ENCODE measurements around the gene TMEM35B. TPM values are rescaled to one million over a fixed set of nuclear protein-coding genes. Genes with fewer than 3 reads are reported as not detected.

The TMEM35B gene
- total and polyA plus RNA-seq, 2 donors (not counting 1 experiment from before 2014, with no cell fraction given): 36.0 to 45.0 TPM

DNA sequence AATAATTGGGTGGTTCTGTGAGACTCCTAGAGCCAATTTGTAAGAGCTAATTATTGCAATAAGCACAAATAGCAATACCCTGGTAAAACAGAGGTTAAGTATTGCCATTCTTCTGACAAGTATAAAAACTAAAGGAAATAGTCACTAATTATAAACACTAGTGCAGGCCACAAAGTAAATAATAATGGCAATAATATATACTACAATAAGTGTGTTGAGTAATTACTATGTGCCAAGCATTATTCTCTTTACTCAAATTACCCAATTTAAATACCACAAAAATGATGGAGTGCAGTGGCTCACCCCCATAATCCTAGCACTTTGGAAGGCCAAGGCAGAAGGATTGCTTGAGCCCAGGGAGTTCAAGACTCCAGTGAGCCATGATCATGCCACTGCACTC lies 31.3 kb upstream of the TMEM35B start:
- no peaks in the 10 kb centered on the region for H3K9me3 ChIP-seq (ENCODE audit: control insufficient read depth, insufficient read depth, low read depth, low read length)
- TF ChIP-seq, protein P1, sequence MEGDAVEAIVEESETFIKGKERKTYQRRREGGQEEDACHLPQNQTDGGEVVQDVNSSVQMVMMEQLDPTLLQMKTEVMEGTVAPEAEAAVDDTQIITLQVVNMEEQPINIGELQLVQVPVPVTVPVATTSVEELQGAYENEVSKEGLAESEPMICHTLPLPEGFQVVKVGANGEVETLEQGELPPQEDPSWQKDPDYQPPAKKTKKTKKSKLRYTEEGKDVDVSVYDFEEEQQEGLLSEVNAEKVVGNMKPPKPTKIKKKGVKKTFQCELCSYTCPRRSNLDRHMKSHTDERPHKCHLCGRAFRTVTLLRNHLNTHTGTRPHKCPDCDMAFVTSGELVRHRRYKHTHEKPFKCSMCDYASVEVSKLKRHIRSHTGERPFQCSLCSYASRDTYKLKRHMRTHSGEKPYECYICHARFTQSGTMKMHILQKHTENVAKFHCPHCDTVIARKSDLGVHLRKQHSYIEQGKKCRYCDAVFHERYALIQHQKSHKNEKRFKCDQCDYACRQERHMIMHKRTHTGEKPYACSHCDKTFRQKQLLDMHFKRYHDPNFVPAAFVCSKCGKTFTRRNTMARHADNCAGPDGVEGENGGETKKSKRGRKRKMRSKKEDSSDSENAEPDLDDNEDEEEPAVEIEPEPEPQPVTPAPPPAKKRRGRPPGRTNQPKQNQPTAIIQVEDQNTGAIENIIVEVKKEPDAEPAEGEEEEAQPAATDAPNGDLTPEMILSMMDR (conservative IDR thresholded peaks at IDR 0.05 in 1 of 2, IDR thresholded peaks at IDR 0.05 in 1 of 2; ENCODE audit: low read depth in 1 of 2, low read length in 2 of 2): no peak
- no peak for TF ChIP-seq EZH2 (IDR thresholded peaks at IDR 0.05; ENCODE audit: low read length, missing control alignments)

DNA sequence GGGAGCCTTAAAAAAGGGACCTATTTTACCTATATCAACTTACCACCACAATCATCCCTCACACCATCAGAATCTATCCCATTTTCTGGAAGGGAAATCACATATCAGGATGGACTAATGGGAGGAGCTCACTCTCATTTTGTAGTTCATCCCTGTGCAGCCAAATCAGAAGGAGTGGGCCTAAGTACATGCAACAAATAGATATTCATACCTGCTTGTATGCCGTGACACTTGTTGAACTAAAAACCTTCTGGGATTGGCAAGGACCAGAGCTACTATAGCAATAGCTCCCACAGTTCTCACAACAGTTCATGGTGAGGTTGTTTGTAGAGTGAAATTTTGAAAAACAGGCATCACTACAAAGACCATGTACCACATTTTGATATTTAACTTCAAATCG lies 29.3 kb upstream of the TMEM35B start:
- Histone ChIP-seq H3K9ac (ENCODE audit: insufficient read depth, low read length) (no peak overlapping the region), H3K36me3 (ENCODE audit: control insufficient read depth, insufficient read depth, low read length) (peaks cover 4% of the 10 kb centered on the region), H3K27me3 (ENCODE audit: control insufficient read depth, insufficient read depth, low read length) (no peaks in the 10 kb centered on the region), H3K4me2 (ENCODE audit: extremely low read depth, insufficient read depth, low read length) (no peak overlapping the region), H4K20me1 (ENCODE audit: control insufficient read depth, extremely low read depth, insufficient read depth, low read length) (no peaks in the 10 kb centered on the region), H3K79me2 (ENCODE audit: control insufficient read depth, insufficient read depth, low read length) (no peaks in the 10 kb centered on the region), H3K4me3 (replicated peaks in 1 of 4; ENCODE audit: control extremely low read depth in 1 of 4, insufficient read depth in 1 of 4, low read depth in 3 of 4, low read length in 4 of 4) (no peak overlapping the region), H2AFZ (ENCODE audit: low read length) (no peak overlapping the region), H3K27ac (ENCODE audit: insufficient read depth, low read length) (no peak overlapping the region), H3K9me3 (ENCODE audit: control insufficient read depth, insufficient read depth, low read depth, low read length) (no peaks in the 10 kb centered on the region), H3K4me1 (ENCODE audit: control insufficient read depth, extremely low read depth, insufficient read depth, low read length) (no peaks in the 10 kb centered on the region)
- DNase-seq (ENCODE audit: low read depth in 2 of 2): no peak
- no peak for TF ChIP-seq EZH2 (IDR thresholded peaks at IDR 0.05; ENCODE audit: low read length, missing control alignments)
- TF ChIP-seq, protein P1 (conservative IDR thresholded peaks at IDR 0.05 in 1 of 2, IDR thresholded peaks at IDR 0.05 in 1 of 2; ENCODE audit: low read depth in 1 of 2, low read length in 2 of 2): no peak

More for the DNA sequence above, 31.3 kb upstream of the TMEM35B start:
- Histone ChIP-seq H3K4me1 (ENCODE audit: control insufficient read depth, extremely low read depth, insufficient read depth, low read length) (no peaks in the 10 kb centered on the region), H4K20me1 (ENCODE audit: control insufficient read depth, extremely low read depth, insufficient read depth, low read length) (no peaks in the 10 kb centered on the region), H3K9ac (ENCODE audit: insufficient read depth, low read length) (no peak overlapping the region), H2AFZ (ENCODE audit: low read length) (no peak overlapping the region), H3K79me2 (ENCODE audit: control insufficient read depth, insufficient read depth, low read length) (no peaks in the 10 kb centered on the region), H3K27ac (ENCODE audit: insufficient read depth, low read length) (no peak overlapping the region), H3K27me3 (ENCODE audit: control insufficient read depth, insufficient read depth, low read length) (no peaks in the 10 kb centered on the region), H3K4me2 (ENCODE audit: extremely low read depth, insufficient read depth, low read length) (no peak overlapping the region), H3K4me3 (replicated peaks in 1 of 4; ENCODE audit: control extremely low read depth in 1 of 4, insufficient read depth in 1 of 4, low read depth in 3 of 4, low read length in 4 of 4) (no peak overlapping the region), H3K36me3 (ENCODE audit: control insufficient read depth, insufficient read depth, low read length) (peaks cover 3% of the 10 kb centered on the region)
- no peak for DNase-seq (ENCODE audit: low read depth in 2 of 2)

DNA sequence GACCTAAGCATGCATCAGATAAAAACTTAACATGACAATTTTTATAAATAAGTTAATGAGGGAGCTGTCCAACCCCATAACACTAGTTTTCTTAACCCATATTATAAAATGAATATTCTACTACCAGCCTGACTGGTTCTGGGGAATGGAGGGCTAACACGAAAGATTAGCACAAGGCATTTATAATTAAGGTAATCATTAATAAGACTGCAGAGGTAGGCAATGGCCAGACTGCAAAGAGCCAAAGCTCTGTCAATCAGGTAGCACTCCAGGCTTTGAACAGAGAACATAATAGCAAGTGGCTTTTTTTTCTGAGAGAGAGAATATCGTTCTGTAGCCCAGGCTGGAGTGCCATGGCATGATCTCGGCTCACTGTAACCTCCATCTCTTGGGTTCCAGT lies 20.6 kb upstream of the TMEM35B start:
- H3K27ac ChIP-seq (ENCODE audit: insufficient read depth, low read length): no peak overlapping the region
- H3K4me1 ChIP-seq (ENCODE audit: control insufficient read depth, extremely low read depth, insufficient read depth, low read length): no peaks in the 10 kb centered on the region
- H3K9me3 ChIP-seq (ENCODE audit: control insufficient read depth, insufficient read depth, low read depth, low read length): no peaks in the 10 kb centered on the region
- H2AFZ ChIP-seq (ENCODE audit: low read length): no peak overlapping the region
- DNase-seq (ENCODE audit: low read depth in 2 of 2): no peak
- H3K4me3 ChIP-seq (replicated peaks in 1 of 4; ENCODE audit: control extremely low read depth in 1 of 4, insufficient read depth in 1 of 4, low read depth in 3 of 4, low read length in 4 of 4): no peak overlapping the region
- no peaks in the 10 kb centered on the region for H3K27me3 ChIP-seq (ENCODE audit: control insufficient read depth, insufficient read depth, low read length)
- H4K20me1 ChIP-seq (ENCODE audit: control insufficient read depth, extremely low read depth, insufficient read depth, low read length): no peaks in the 10 kb centered on the region
- no peaks in the 10 kb centered on the region for H3K79me2 ChIP-seq (ENCODE audit: control insufficient read depth, insufficient read depth, low read length)
- no peak overlapping the region for H3K9ac ChIP-seq (ENCODE audit: insufficient read depth, low read length)
- peaks cover 1% of the 10 kb centered on the region for H3K36me3 ChIP-seq (ENCODE audit: control insufficient read depth, insufficient read depth, low read length)
- H3K4me2 ChIP-seq (ENCODE audit: extremely low read depth, insufficient read depth, low read length): no peak overlapping the region
- no peak for TF ChIP-seq EZH2 (IDR thresholded peaks at IDR 0.05; ENCODE audit: low read length, missing control alignments)
- TF ChIP-seq, protein P1 (conservative IDR thresholded peaks at IDR 0.05 in 1 of 2, IDR thresholded peaks at IDR 0.05 in 1 of 2; ENCODE audit: low read depth in 1 of 2, low read length in 2 of 2): no peak
